IPS-NIHi7 (cell line): Measurements from ENCODE around the gene CHCHD3.

ENCODE experiments used
- DNase-seq: peaks from one replicate; pipeline ENCODE4 v3.0.0; 2012; ENCODE audit warnings: mixed read lengths; ENCODE audit errors: extremely low spot score

CHCHD3 gene

GRCh38 chr7:132865366-132866143 is 216.3 kb downstream of the CHCHD3 start:
- DNase-seq: no peak

- no peak for DNase-seq
These were observed 219.8 kb downstream of the CHCHD3 start for GRCh38 chr7:132861940-132862554.

- DNase-seq: no peak
These were observed 220.5 kb downstream of the CHCHD3 start for GRCh38 chr7:132861424-132861823.

GRCh38 chr7:132859199-132859598 is 222.7 kb downstream of the CHCHD3 start:
- no peak for DNase-seq

GRCh38 chr7:132858760-132859159 is 223.1 kb downstream of the CHCHD3 start:
- DNase-seq: no peak

GRCh38 chr7:132858251-132858650 is 223.6 kb downstream of the CHCHD3 start:
- DNase-seq: no peak

GRCh38 chr7:132857703-132858102 is 224.2 kb downstream of the CHCHD3 start:
- DNase-seq: no peak

- no peak for DNase-seq
These were observed 224.9 kb downstream of the CHCHD3 start for GRCh38 chr7:132857031-132857430.

- DNase-seq: no peak
These were observed 225.5 kb downstream of the CHCHD3 start for GRCh38 chr7:132856416-132856815.

GRCh38 chr7:132855901-132856300 is 226.0 kb downstream of the CHCHD3 start:
- DNase-seq: no peak

- no peak for DNase-seq
These were observed 227.7 kb downstream of the CHCHD3 start for GRCh38 chr7:132854238-132854637.

- no peak for DNase-seq
These were observed 234.5 kb downstream of the CHCHD3 start for GRCh38 chr7:132847376-132847775.

GRCh38 chr7:132846086-132846485 is 235.8 kb downstream of the CHCHD3 start:
- no peak for DNase-seq

GRCh38 chr7:132842478-132842877 is 239.4 kb downstream of the CHCHD3 start:
- DNase-seq: no peak

GRCh38 chr7:132840199-132840598 is 241.7 kb downstream of the CHCHD3 start:
- no peak for DNase-seq

GRCh38 chr7:132838313-132838712 is 243.6 kb downstream of the CHCHD3 start:
- DNase-seq: no peak

- no peak for DNase-seq
These were observed 244.4 kb downstream of the CHCHD3 start for GRCh38 chr7:132837529-132837928.

- DNase-seq: no peak
These were observed 245.1 kb downstream of the CHCHD3 start for GRCh38 chr7:132836746-132837145.

GRCh38 chr7:132830941-132831340 is 250.9 kb downstream of the CHCHD3 start:
- no peak for DNase-seq

- DNase-seq: no peak
These were observed 253.4 kb downstream of the CHCHD3 start for GRCh38 chr7:132828502-132828901.

- no peak for DNase-seq
These were observed 255.7 kb downstream of the CHCHD3 start for GRCh38 chr7:132825932-132826835.

- no peak for DNase-seq
These were observed 256.7 kb downstream of the CHCHD3 start for GRCh38 chr7:132825222-132825621.
